NT2/D1 (cell line): ENCODE results near the gene CASR.

Experiments used
- SUZ12 ChIP-seq: IDR thresholded peaks from 2 replicates; pipeline ENCODE4 v1.6.1; 2011; ENCODE audit not compliant: insufficient read length, insufficient read depth; ENCODE audit errors: extremely low read depth
- YY1 ChIP-seq: IDR thresholded peaks from 2 replicates; pipeline ENCODE4 v1.6.1; 2011; ENCODE audit not compliant: insufficient read length, insufficient read depth

GRCh38 chr3:122272879-122273278, 89.4 kb downstream of the CASR start:
- TF ChIP-seq SUZ12 (no peak), YY1 (no peak)
